HEK293 (cell line): ENCODE results near the gene ZNF579.
A peak's percentile ranks its signal among the peaks of the same experiment; 100 is the strongest.
"Not testable (repeated sequence)": the region's sequence is repeated elsewhere in the genome, so short reads cannot be mapped to it uniquely, and the experiment has no call there.

Source experiments
- CTCF ChIA-PET: fragments of 350-600 bp; formaldehyde crosslinking; extraction: SDS; loops from one replicate; lab custom pipeline; 2021; ENCODE audit warnings: antibody characterized with exemption; lab: Yijun Ruan, JAX
- POLR2A ChIA-PET: fragments of 300-600 bp; formaldehyde crosslinking; extraction: SDS; loops from one replicate; lab custom pipeline; 2020; ENCODE audit warnings: antibody characterized with exemption, inconsistent platforms; lab: Yijun Ruan, JAX
- H3K27ac ChIP-seq: fragments of 200-500 bp; sonication (Bioruptor generic); 2 replicates; pipeline ENCODE4 v1.5.1; 2014; ENCODE audit warnings: low read depth, low read length, control low read depth, inconsistent platforms; ENCODE audit errors: extremely low read depth
- H3K36me3 ChIP-seq, 2 experiments: fragments of 200-500 bp in 1 of 2; sonication (Bioruptor generic) in 1 of 2; 1 replicate in 1 of 2; 2 replicates in 1 of 2; pipeline ENCODE4 v1.5.1; 2014 to 2017; ENCODE audit warnings: inconsistent platforms in 2 of 2, low read length in 2 of 2; ENCODE audit not compliant: control insufficient read depth in 2 of 2, insufficient read depth in 1 of 2
- H3K4me1 ChIP-seq: fragments of 200-500 bp; sonication (Bioruptor generic); 2 replicates; pipeline ENCODE4 v1.5.1; 2014; ENCODE audit warnings: mild to moderate bottlenecking, low read length, inconsistent platforms; ENCODE audit not compliant: control insufficient read depth, insufficient read depth
- H3K4me3 ChIP-seq: 2 replicates; pipeline ENCODE4 v1.5.1; 2011; ENCODE audit warnings: low read depth, mild to moderate bottlenecking, control low read depth, low read length, moderate library complexity
- H3K9me3 ChIP-seq: fragments of 200-500 bp; sonication (Bioruptor generic); 2 replicates; pipeline ENCODE4 v1.5.1; 2014; ENCODE audit warnings: low read depth, low read length, inconsistent platforms; ENCODE audit not compliant: control insufficient read depth, insufficient read depth
- KLF8 ChIP-seq: fragments of 450-650 bp; formaldehyde crosslinking; IDR thresholded peaks from 2 replicates; pipeline ENCODE4 v1.5.1; 2016; ENCODE audit warnings: missing biosample characterization, missing genetic modification characterization
- OVOL3 ChIP-seq: fragments of 450-650 bp; formaldehyde crosslinking; IDR thresholded peaks from 2 replicates; pipeline ENCODE4 v1.5.1; 2016; ENCODE audit warnings: missing biosample characterization, missing genetic modification characterization
- ZBTB6 ChIP-seq: fragments of 450-650 bp; formaldehyde crosslinking; IDR thresholded peaks from 2 replicates; pipeline ENCODE4 v1.5.1; 2017; ENCODE audit warnings: missing biosample characterization, missing genetic modification characterization
- ZBTB7A ChIP-seq: fragments of 450-650 bp; formaldehyde crosslinking; IDR thresholded peaks from 2 replicates; pipeline ENCODE4 v1.5.1; 2016; ENCODE audit warnings: low read depth, missing biosample characterization, missing genetic modification characterization
- ZNF121 ChIP-seq: fragments of 450-650 bp; formaldehyde crosslinking; IDR thresholded peaks from 2 replicates; pipeline ENCODE4 v1.5.1; 2016; ENCODE audit warnings: missing biosample characterization, missing genetic modification characterization
- ZNF155 ChIP-seq: fragments of 450-650 bp; formaldehyde crosslinking; IDR thresholded peaks from 2 replicates; pipeline ENCODE4 v1.5.1; 2016; ENCODE audit warnings: missing biosample characterization, missing genetic modification characterization
- ZNF16 ChIP-seq: fragments of 450-650 bp; formaldehyde crosslinking; IDR thresholded peaks from 2 replicates; pipeline ENCODE4 v1.5.1; 2016; ENCODE audit warnings: low read depth, missing biosample characterization, missing genetic modification characterization
- ZNF174 ChIP-seq: fragments of 450-650 bp; formaldehyde crosslinking; IDR thresholded peaks from 2 replicates; pipeline ENCODE4 v1.5.0; 2017; ENCODE audit warnings: missing biosample characterization, mild to moderate bottlenecking, missing genetic modification characterization
- ZNF221 ChIP-seq: fragments of 450-650 bp; formaldehyde crosslinking; IDR thresholded peaks from 2 replicates; pipeline ENCODE4 v1.5.1; 2017; ENCODE audit warnings: missing biosample characterization, missing genetic modification characterization, borderline replicate concordance
- ZNF416 ChIP-seq: fragments of 450-650 bp; formaldehyde crosslinking; IDR thresholded peaks from 2 replicates; pipeline ENCODE4 v1.5.1; 2016; ENCODE audit warnings: missing biosample characterization, missing genetic modification characterization
- ZNF529 ChIP-seq: fragments of 450-650 bp; formaldehyde crosslinking; IDR thresholded peaks from 2 replicates; pipeline ENCODE4 v1.5.1; 2017; ENCODE audit warnings: missing genetic modification characterization, missing biosample characterization; ENCODE audit not compliant: insufficient replicate concordance
- ZNF558 ChIP-seq: fragments of 450-650 bp; formaldehyde crosslinking; IDR thresholded peaks from 2 replicates; pipeline ENCODE4 v1.5.1; 2016; ENCODE audit warnings: missing biosample characterization, missing genetic modification characterization
- ZNF664 ChIP-seq: fragments of 450-650 bp; formaldehyde crosslinking; IDR thresholded peaks from 2 replicates; pipeline ENCODE4 v1.5.1; 2016; ENCODE audit warnings: missing biosample characterization, missing genetic modification characterization
- ZNF701 ChIP-seq: fragments of 450-650 bp; formaldehyde crosslinking; IDR thresholded peaks from 2 replicates; pipeline ENCODE4 v1.5.1; 2016; ENCODE audit warnings: missing biosample characterization, missing genetic modification characterization
- ZNF837 ChIP-seq: fragments of 450-650 bp; formaldehyde crosslinking; IDR thresholded peaks from 2 replicates; pipeline ENCODE4 v1.5.1; 2016; ENCODE audit warnings: missing biosample characterization, missing genetic modification characterization
- TF ChIP-seq, protein P1 (sequence below): fragments of 450-650 bp; formaldehyde crosslinking; IDR thresholded peaks from 2 replicates; pipeline ENCODE4 v1.5.1; 2016; ENCODE audit warnings: missing biosample characterization, missing genetic modification characterization
- TF ChIP-seq, protein P2 (sequence below): fragments of 450-650 bp; formaldehyde crosslinking; IDR thresholded peaks from 2 replicates; pipeline ENCODE4 v1.5.1; 2017; ENCODE audit warnings: missing biosample characterization, mild to moderate bottlenecking, missing genetic modification characterization, moderate library complexity

The ZNF579 gene

GRCh38 chr19:55578761-55579747 is 1.6 kb downstream of the ZNF579 start:
- no peaks in the 10 kb centered on the region for H3K4me1 ChIP-seq
- CTCF ChIA-PET = no interaction called here
- POLR2A ChIA-PET = interaction anchor here (1.2 kb wide), 1 partner anchor 20 kb away, joined by 3 read pairs; the partner anchor contains the start of gene FIZ1
- TF ChIP-seq ZNF221 (tag by site-specific recombination) (no peak), ZNF121 (tag by site-specific recombination) (no peak), ZNF837 (tag by site-specific recombination) (no peak), KLF8 (tag by site-specific recombination) (no peak), ZNF529 (tag by site-specific recombination) (no peak), ZBTB7A (tag by site-specific recombination) (no peak), ZNF558 (tag by site-specific recombination) (no peak), OVOL3 (no peak), ZNF16 (tag by site-specific recombination) (no peak)
- TF ChIP-seq, protein P1, sequence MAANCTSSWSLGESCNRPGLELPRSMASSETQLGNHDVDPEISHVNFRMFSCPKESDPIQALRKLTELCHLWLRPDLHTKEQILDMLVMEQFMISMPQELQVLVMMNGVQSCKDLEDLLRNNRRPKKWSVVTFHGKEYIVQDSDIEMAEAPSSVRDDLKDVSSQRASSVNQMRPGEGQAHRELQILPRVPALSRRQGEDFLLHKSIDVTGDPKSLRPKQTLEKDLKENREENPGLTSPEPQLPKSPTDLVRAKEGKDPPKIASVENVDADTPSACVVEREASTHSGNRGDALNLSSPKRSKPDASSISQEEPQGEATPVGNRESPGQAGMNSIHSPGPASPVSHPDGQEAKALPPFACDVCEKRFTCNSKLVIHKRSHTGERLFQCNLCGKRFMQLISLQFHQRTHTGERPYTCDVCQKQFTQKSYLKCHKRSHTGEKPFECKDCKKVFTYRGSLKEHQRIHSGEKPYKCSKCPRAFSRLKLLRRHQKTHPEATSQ = no peak
- H3K27ac ChIP-seq = peak overlapping the region; percentile 80
- H3K4me3 ChIP-seq = peak overlapping the region; percentile 100
- no peaks in the 10 kb centered on the region for H3K9me3 ChIP-seq
- peaks cover 9 to 20% of the 10 kb centered on the region in 2 experiments; a peak in 2 of 3 replicates for H3K36me3 ChIP-seq

DNA sequence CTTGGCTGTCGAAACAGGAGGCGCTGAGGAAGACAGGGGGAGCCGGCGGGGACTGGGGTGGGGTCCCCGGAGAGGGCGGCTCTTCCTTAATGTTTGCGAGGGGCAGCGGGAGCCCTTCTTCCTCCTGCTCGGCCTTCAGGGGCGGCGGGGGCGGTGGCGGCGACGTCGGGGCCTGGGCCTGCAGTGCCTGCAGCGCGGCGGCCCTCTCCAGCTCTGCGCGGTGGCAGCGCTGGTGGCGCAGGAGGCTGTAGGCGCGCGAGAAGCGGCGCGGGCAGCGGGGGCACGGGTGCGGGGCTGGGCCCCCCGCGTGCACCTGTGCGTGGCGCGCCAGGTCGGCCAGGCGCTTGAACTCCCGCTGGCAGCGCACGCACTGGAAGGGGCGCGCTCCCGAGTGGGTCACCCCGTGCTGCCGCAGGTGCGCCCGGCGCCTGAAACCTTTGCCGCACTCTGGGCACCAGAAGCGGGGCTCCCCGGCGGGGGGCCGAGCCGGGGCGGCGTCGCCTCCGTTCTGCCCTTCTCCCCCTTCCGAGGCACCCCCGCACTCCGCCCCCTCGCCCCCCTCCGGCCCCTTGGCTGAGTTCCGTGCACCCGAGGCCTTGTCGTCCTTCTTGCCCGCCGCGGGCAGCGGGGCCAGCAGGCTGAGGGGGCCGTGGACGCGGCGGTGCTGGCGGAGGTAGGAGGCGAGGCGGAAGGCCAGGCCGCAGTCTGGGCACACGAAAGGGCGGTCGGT is 2.5 kb downstream of the ZNF579 start:
- Histone ChIP-seq H3K36me3 (peaks cover 9 to 20% of the 10 kb centered on the region in 2 experiments; a peak in 2 of 3 replicates), H3K4me1 (no peaks in the 10 kb centered on the region), H3K27ac (no peak overlapping the region), H3K4me3 (no peak overlapping the region), H3K9me3 (no peaks in the 10 kb centered on the region)
- POLR2A ChIA-PET = interaction anchor here (1.2 kb wide), 1 partner anchor 21 kb away, joined by 3 read pairs; the partner anchor contains the start of gene FIZ1
- TF ChIP-seq, protein P2, sequence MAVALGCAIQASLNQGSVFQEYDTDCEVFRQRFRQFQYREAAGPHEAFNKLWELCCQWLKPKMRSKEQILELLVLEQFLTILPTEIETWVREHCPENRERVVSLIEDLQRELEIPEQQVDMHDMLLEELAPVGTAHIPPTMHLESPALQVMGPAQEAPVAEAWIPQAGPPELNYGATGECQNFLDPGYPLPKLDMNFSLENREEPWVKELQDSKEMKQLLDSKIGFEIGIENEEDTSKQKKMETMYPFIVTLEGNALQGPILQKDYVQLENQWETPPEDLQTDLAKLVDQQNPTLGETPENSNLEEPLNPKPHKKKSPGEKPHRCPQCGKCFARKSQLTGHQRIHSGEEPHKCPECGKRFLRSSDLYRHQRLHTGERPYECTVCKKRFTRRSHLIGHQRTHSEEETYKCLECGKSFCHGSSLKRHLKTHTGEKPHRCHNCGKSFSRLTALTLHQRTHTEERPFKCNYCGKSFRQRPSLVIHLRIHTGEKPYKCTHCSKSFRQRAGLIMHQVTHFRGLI = no peak
- no peak for TF ChIP-seq ZNF664
- no peak for TF ChIP-seq OVOL3
- TF ChIP-seq ZNF155 = no peak
- TF ChIP-seq ZNF174 (tag by site-specific recombination) = no peak
- no peak for TF ChIP-seq ZNF416 (tag by site-specific recombination)
- CTCF ChIA-PET = no interaction called here

DNA sequence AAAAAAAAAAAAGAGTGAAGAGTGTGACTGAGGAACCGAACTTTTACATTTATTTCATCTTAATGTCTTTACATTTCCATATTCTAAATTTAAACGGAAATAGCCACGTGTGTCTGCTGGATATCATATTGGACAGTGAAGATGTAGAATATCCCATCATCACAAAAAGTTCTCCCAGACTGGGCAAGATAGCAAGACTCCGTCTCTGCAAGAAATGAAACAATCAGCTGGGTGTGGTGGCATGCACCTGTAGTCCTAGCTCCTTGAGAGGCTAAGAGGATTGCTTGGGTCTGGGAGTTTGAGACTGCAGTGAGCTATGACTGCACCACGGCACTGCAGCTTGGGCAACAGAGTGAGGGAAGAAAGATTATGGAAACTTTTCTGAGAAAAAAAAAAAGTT is 3.9 kb downstream of the ZNF579 start:
- CTCF ChIA-PET = interaction anchor here (0.5 kb wide), 1 partner anchor 342 kb away, joined by 5 read pairs; no protein-coding TSS in a partner anchor

GRCh38 chr19:55573929-55574328 is 6.7 kb downstream of the ZNF579 start:
- ChIA-PET CTCF (interaction anchor here (0.6 to 1.2 kb wide), 3 partner anchors 17 to 70 kb away, joined by 3 to 4 read pairs (median 3); no protein-coding TSS in a partner anchor), POLR2A (interaction anchor here (0.6 to 2.9 kb wide), 3 partner anchors 25 to 51 kb away, joined by 4 to 6 read pairs (median 5); partner anchors contain the start of genes FIZ1, ZNF524 and ZNF784)
- H3K27ac ChIP-seq, H3K9me3 ChIP-seq, H3K4me3 ChIP-seq, H3K4me1 ChIP-seq: not testable (repeated sequence)
- peaks cover 9 to 17% of the 10 kb centered on the region in 2 experiments; a peak in 2 of 3 replicates for H3K36me3 ChIP-seq

More for the DNA sequence above, 3.9 kb downstream of the ZNF579 start:
- POLR2A ChIA-PET = interaction anchor here (0.5 to 1.5 kb wide), 3 partner anchors 11 to 455 kb away, joined by 3 to 5 read pairs (median 3); partner anchors contain the start of gene ZNF865
- Histone ChIP-seq H3K27ac (no peak overlapping the region), H3K36me3 (peaks cover 9 to 20% of the 10 kb centered on the region in 2 experiments; a peak in 2 of 3 replicates), H3K4me3 (no peak overlapping the region), H3K9me3 (no peaks in the 10 kb centered on the region), H3K4me1 (no peaks in the 10 kb centered on the region)
- TF ChIP-seq ZNF121 (tag by site-specific recombination) (0 out of 2 replicates have a peak, but pooled peaks have one; percentile 51), ZBTB6 (tag by site-specific recombination) (no peak), ZNF701 (no peak)
